Fibroblast of skin of back (primary cell): ENCODE data around the gene FFAR3.

Experiments used
- DNase-seq: peaks from one replicate; pipeline ENCODE4 v3.0.0-alpha.2; 2013

Gene FFAR3

GRCh38 chr19:35331551-35332214 lies 26.6 kb upstream of the FFAR3 start:
- DNase-seq: no peak

GRCh38 chr19:35332817-35333216 lies 25.4 kb upstream of the FFAR3 start:
- no peak for DNase-seq

GRCh38 chr19:35334144-35334753 lies 24.0 kb upstream of the FFAR3 start:
- no peak for DNase-seq

- no peak for DNase-seq
Measured at GRCh38 chr19:35336166-35336955, 21.9 kb upstream of the FFAR3 start.

GRCh38 chr19:35337097-35337983 lies 20.9 kb upstream of the FFAR3 start:
- DNase-seq: no peak

GRCh38 chr19:35337984-35338296 lies 20.3 kb upstream of the FFAR3 start:
- no peak for DNase-seq

GRCh38 chr19:35340431-35340830 lies 17.8 kb upstream of the FFAR3 start:
- no peak for DNase-seq

- DNase-seq: no peak
Measured at GRCh38 chr19:35341006-35341405, 17.3 kb upstream of the FFAR3 start.

- DNase-seq: no peak
Measured at GRCh38 chr19:35341565-35342225, 16.6 kb upstream of the FFAR3 start.

GRCh38 chr19:35342430-35342829 lies 15.8 kb upstream of the FFAR3 start:
- DNase-seq: no peak

GRCh38 chr19:35344511-35345031 lies 13.7 kb upstream of the FFAR3 start:
- DNase-seq: no peak

- no peak for DNase-seq
Measured at GRCh38 chr19:35345671-35346111, 12.6 kb upstream of the FFAR3 start.

GRCh38 chr19:35346193-35347052 lies 11.8 kb upstream of the FFAR3 start:
- DNase-seq: no peak

- no peak for DNase-seq
Measured at GRCh38 chr19:35347171-35347929, 10.9 kb upstream of the FFAR3 start, which contains the start of gene FFAR1. TSS of gene FFAR1 (plus strand) at chr19:35347902. CDS start at chr19:35351552, 3,650 bp downstream.

- no peak for DNase-seq
Measured at GRCh38 chr19:35347930-35348298, 10.3 kb upstream of the FFAR3 start.

GRCh38 chr19:35348911-35349611 lies 9.2 kb upstream of the FFAR3 start:
- DNase-seq: no peak

- DNase-seq: no peak
Measured at GRCh38 chr19:35349614-35350521, 8.4 kb upstream of the FFAR3 start.

- no peak for DNase-seq
Measured at GRCh38 chr19:35350591-35350990, 7.7 kb upstream of the FFAR3 start.
